ENCODE measurements around the gene STXBP1. TPM values are rescaled to one million over a fixed set of nuclear protein-coding genes. Genes with fewer than 3 reads are reported as not detected.

Gene STXBP1
- 14.4 TPM for total RNA-seq (ENCODE audit: insufficient read depth, low replicate concordance)

DNA sequence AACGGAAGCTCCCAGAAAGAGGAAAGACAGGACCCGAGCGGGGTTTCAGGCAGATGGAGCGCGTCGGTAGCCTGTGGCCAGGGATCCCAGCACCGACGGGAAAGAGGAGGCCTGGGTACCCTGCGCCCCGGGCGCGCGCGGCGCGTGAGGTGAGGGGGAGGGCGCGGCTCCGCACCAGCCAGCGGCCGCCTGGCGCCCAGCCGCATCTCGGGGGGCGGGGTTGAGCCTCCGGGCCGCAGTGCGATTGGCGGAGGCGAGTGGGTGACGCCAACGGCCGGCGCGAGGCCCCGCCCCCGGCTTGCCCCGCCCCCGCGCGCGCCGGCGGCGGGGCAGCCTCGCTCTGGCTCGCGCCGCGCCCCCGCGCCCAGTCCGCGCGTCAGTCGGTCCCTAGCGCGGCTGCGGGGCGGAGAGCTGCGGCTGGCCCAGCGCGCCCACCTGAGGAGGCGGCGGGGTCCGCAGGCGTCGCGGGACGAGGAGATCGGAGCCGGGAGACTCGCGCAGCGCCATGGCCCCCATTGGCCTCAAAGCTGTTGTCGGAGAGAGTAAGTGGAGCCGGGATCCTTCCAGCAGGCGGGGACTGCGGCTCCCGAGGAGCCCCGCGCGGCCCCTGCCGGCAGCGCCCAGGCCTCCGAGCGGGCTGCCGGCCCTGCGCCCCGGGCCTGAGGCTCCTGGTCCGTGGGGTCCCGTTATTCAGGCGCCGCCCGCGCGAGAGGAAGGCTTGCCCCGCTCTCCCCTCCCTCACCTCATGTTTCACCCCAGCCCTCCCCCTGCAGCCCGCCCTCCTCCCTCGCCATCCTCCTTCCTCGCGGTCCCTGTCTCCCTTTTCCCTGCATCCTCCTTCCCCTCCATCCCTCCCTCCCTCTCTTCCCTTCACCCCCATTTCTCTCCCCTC, at the start of gene STXBP1:
TSS of gene STXBP1 (plus strand) at position 379 of the 892 bp plus-strand sequence. CDS start at position 506, 127 bp downstream.
- peak; percentile 90 for DNase-seq (ENCODE audit: low spot score)

GRCh38 chr9:127562279-127562796, 49.7 kb upstream of the STXBP1 start:
- no peak for DNase-seq (ENCODE audit: low spot score)

DNA sequence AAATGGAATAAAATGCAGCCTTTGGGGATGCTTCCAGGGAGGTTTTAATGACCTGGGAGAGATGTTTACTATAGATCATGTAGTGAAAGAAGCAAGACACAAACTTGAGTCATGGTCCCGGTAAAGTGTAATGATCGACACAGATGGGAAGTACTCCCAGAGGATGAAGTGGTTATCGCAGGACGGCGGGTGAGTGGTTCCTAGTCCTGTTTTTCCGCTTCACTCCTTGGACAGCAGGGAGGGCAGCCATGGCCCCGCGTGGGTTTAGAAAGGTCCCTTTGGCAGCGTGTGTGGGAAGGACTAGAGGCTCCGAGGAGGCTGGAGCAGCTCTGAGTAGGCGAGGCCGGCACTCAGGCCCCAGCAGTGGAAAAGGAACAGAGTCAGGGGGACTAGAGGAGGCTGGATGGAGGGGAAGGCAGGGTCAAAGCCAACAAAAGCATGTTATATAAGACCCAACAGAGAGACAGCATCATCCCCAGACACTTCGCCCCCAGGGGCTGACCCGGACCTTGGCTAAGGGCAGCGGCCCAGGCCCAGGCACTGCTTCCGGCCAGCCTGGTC, 49.2 kb upstream of the STXBP1 start:
- DNase-seq (ENCODE audit: low spot score), result no peak

DNA sequence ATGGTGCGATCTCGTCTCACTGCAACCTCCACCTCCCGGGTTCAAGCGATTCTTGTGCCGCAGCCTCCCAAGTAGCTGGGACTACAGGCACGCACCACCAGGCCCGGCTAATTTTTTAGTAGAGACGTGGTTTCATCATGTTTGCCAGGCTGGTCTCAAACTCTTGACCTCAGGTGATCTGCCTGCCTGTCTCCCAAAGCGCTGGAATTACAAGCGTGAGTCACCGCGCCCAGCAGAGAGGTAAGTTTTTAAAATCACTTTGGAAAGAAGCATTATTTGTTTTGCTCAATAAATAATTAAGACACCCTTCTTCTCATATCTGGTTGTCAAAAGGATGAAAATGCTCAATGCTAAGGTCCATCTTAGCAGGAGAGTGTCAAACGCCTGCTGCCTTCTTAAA, 48.5 kb upstream of the STXBP1 start:
- no peak for DNase-seq (ENCODE audit: low spot score)

DNA sequence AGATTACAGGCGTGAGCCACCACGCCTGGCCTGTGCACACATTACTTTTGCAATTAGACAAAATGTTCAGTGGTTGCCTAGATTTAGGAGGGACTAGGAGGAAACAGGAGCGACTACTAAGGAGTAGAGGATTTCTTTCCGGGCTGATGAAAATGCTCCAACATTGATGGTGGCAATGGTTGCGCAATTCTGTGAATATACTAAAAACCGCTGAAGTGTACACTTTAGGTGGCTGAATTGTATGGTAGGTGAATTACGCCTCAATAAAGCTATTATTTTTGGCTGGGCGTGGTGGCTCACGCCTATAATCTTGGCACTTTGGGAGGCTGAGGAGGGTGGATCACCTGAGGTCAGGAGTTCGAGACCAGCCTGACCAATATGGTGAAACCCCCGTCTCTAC, 46.8 kb upstream of the STXBP1 start:
- no peak for DNase-seq (ENCODE audit: low spot score)

GRCh38 chr9:127566351-127567001, 45.6 kb upstream of the STXBP1 start:
- no peak for DNase-seq (ENCODE audit: low spot score)

DNA sequence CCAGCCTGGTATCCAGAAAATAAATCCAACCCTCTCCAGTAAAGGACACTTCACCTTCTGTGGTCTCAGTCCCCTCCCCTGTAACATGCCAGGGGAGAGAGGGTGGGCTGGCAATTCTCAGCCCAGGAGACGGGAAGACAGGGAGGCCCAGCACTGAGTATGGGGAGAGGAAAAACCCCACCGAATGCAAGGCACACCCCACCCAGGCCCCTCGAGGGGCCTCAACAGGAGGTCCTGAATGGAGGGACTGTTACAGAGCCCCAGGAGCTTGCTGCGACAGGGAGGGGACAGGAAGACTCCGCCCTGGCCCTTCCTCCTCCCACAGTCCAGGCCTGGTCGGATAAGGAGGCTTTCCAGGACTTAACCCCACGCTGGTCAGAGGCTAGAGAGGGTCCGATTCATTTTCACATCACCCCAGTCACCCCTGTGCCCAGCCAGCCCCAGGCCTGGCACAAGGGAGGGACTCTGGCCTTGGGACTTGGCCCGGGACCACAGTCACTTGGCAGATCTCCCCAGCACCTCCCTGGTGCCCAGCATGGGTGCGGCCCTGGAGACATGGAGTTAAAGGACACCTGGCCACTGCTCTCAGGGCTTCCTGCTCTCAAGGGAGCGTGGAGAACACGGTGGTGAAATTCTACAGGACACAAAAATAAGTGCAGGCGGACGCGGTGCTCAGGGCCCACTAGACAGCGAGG, 44.9 kb upstream of the STXBP1 start:
- DNase-seq (ENCODE audit: low spot score), result peak; percentile 85

DNA sequence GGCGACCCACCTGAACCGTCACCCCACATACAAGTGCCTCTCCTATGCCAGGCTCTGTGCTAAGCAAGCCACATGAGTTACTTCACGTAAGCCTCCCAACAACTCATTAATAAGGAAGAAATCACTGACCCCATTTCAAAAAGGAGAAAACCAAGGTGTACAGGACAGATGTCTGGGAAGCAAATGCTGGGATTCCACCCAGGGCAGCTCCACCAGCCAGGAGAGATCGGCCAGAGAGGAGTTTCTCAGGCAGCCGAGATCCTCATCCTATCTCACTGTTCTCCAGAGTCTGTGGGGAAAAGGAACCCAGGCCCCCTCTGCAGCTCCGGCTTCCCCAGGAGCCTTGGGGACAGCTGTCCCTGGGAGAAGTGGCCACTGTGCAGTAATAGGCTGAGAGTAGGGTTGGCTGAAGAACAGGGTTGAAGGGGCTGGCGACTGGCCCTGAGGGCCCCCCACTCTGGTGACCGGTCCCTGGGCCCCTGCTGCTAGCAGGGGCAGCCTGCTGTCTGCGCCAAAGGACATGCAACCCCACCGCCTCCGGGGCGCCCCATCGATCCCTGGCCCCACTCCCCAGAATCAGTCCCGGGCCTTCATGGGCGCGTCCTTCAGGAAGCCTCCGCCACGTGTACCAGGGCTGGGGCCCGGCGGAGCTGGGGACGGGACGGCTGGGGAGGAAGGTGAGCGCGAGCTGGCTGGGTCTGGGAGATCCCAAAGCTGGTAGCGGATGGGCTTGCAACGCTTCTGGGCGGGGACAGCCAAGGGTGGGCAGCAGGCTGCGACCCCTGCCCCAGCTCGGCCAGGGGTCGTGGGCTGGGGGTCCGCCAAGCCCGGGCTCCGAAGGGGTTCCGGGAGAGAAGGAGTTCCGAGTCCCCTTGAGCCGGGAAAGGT, 44.1 kb upstream of the STXBP1 start:
- no peak for DNase-seq (ENCODE audit: low spot score)

DNA sequence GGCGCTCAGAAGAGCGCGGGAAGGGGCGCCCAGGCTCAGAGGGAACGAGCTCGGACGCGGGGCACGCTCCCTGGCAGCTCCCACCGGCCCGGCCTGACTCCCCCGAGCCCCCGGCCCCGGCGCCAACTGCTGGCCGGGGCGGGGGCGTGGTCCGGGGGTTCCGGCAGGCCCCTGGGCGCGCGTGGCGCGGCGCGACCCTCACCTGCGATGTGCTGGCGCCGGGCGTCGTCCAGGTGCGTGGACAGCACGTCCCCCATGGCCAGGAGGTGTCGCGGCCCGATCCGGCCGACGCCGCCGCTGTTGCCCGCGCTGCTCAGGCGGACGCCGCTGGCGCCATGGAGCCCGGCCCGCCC, 43.5 kb upstream of the STXBP1 start:
- no peak for DNase-seq (ENCODE audit: low spot score)

GRCh38 chr9:127568971-127569885, 42.8 kb upstream of the STXBP1 start:
- DNase-seq (ENCODE audit: low spot score), result peak; percentile 88

DNA sequence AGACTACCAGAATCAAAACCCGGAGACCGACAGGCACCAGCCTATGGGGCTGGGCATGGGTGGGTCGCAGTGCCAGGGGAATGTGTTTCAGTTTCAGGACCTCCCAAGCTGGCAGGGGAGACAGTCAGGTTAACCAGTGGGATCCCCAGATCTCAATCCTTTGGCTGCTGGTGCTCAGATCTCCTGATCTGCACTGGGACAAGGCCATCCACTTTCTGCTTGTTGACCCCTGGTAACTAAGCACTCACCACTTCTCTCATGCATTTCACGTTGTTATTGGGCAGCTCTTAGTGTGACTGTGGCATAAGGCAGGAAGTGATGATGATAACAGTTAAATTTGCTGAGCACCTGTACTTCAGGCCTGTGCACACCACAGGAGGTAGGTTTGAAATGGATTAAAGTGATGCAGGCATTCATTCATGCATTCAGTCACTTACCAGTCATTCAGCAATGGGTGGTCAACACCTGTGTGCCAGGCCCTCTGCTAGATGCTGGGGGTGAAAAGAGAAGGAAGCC, 42.1 kb upstream of the STXBP1 start:
- DNase-seq (ENCODE audit: low spot score), result no peak

GRCh38 chr9:127570533-127571111, 41.5 kb upstream of the STXBP1 start:
- DNase-seq (ENCODE audit: low spot score), result peak; percentile 46

DNA sequence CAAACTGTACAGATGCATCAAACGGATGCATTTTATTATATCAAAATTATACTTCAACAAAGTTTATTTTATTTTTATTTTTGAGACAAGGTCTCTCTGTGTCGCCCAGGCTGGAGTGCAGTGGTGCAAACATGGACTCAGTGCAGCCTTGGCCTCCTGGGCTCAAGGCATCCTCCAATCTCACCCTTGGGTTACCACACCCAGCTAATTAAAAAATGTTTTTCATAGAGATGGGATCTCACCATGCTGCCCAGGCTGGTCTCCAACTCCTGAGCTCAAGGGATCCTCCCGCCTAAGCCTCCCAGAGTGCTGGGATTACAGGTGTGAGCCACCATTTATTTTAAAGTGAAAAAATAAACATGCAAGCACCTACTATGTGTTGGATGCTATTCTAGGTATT, 40.1 kb upstream of the STXBP1 start:
- DNase-seq (ENCODE audit: low spot score), result no peak

DNA sequence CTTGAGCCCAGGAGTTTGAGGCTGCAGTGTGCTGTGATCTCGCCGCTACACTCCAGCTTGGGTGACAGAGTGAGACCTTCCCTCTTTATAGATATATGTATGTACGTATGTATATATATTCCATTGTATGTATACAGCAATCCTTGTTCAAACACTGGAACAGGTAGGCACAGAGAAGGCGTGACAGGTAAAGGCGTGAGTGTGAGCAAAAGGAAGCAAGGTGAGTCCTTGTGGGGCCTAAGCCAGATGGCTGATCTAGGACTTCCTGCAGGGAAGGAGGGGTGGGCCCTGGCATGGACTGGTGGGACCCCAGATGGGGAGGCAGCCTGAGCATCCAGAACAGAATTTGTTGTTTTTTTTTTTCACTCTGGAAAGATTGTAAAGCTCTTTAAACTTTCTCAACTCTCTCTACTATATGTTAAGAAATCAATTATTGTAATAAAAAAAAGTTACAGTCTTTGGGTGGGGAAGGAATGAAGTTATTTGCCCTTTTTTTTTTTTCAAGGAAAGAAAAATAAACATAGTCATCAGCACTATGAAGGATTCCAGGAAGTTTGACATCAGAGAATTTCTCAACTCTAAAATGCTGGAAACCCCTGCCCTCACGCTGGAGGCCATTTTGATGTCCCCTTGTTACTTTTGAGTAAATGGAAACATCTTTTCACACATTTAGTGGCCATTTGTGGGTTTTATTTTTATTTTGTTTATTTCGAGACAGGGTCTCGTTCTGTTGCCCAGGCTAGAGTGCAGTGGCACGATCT, 38.9 kb upstream of the STXBP1 start:
- DNase-seq (ENCODE audit: low spot score), result no peak

GRCh38 chr9:127574072-127574993, 37.7 kb upstream of the STXBP1 start:
- peak; percentile 39 for DNase-seq (ENCODE audit: low spot score)

DNA sequence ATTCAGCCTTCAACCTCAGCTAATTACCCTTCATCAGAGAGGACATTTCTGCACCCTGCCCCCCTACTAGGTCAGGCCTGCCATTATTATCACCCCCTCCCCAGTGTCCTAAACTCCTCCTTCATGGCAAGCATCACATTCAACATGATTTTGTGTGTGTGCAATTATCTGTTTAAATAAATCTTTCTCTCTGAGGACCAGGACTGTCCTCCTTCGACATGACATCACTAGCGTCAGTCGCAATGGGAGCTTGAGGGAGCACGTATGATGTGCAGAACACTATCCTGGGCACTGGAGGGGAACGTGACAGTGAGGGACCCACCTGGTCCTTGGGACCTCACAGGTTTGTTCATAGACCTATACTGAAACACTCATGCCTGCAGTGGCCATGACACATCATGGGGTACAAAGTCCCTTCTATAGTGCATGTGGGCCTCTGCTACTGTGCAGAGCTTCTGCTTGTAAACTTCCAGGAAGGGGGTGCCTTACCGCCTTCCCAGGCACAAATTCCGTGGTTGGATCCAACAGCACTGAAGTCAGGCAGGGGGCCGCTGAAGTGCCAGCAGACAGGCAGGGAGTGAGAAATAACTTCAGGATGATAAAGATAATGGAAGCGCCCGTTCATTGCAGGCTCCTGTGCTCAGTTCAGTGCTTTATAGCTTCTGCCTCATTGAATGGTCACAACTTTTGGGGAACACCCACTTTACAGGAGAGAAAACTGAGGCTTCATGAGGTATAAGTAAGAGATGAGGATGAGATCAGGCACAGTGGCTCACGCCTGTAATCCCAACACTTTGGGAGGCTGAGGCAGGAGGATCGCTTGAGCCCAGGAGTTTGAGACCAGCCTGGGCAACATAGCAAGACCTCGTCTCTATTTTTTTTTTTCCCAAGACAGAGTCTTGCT, 36.0 kb upstream of the STXBP1 start:
- DNase-seq (ENCODE audit: low spot score), result no peak
